ENCODE results near the gene TTF1. TPM values are rescaled to one million over a fixed set of nuclear protein-coding genes. Genes with fewer than 3 reads are reported as not detected.

Gene TTF1
- total RNA-seq, 4 donors from 2014 or later, result 6.4 to 14.2 (median 9.4) TPM

GRCh38 chr9:132410642-132411041, 4.0 kb upstream of the TTF1 start:
- Histone ChIP-seq H3K4me1 (peaks cover 14 to 30% (median 20%) of the 10 kb centered on the region in 4 donors), H3K27me3 (peaks cover 67% of the 10 kb centered on the region), H3K4me3 (peak overlapping the region in 3 of 4 donors; percentile 25 to 51 (median 39)), H3K36me3 (no peaks in the 10 kb centered on the region), H3K9me3 (no peaks in the 10 kb centered on the region), H3K27ac (no peak overlapping the region)
- in situ Hi-C loops (cut with MboI; ENCODE audit: low pct_ligation_motif_present in 1 of 4, low pct_unique_long_range_greater_than_20kb in 1 of 4, low sequenced_read_pairs in 3 of 4) (loop anchor here in 3 of 4 donors (10.0 to 25.0 kb wide), 2 partner anchors 394 to 402 kb away; no protein-coding TSS in a partner anchor), intact Hi-C loops (cut with DNase I; ENCODE audit: low total_unique reads) (no loop called here)
- WGBS, 2 donors (ENCODE audit: low coverage in 1 of 2), result 9% methylated on average over 19 of the region's 19 CpGs; no CpG with 5 or more reads in 1 of the 2 donors
- TF ChIP-seq POLR2A (IDR thresholded peaks at IDR 0.05) (no peak), POLR2AphosphoS5 (IDR thresholded peaks at IDR 0.05) (no peak), CTCF (IDR thresholded peaks at IDR 0.05) (no peak), EP300 (IDR thresholded peaks at IDR 0.05; ENCODE audit: low read depth) (no peak)
- DNase-seq, result no peak

- TF ChIP-seq CTCF (IDR thresholded peaks at IDR 0.05) (no peak), POLR2AphosphoS5 (IDR thresholded peaks at IDR 0.05) (no peak), EP300 (IDR thresholded peaks at IDR 0.05; ENCODE audit: low read depth) (no peak), POLR2A (IDR thresholded peaks at IDR 0.05) (no peak)
- WGBS, 2 donors (ENCODE audit: low coverage in 1 of 2), result 0 to 5% methylated on average over 1 to 44 of the region's 69 CpGs
- H3K4me1 ChIP-seq, result peaks cover 19 to 37% (median 24%) of the 10 kb centered on the region in 4 donors
- H3K27ac ChIP-seq, result no peak within 1 kb of the TSS
- H3K9me3 ChIP-seq, result no peaks in the 10 kb centered on the region
- intact Hi-C loops (cut with DNase I; ENCODE audit: low total_unique reads) (no loop called here), in situ Hi-C loops (cut with MboI; ENCODE audit: low pct_ligation_motif_present in 1 of 4, low pct_unique_long_range_greater_than_20kb in 1 of 4, low sequenced_read_pairs in 3 of 4) (loop anchor here in 3 of 4 donors (10.0 to 25.0 kb wide), 2 partner anchors 395 to 402 kb away; no protein-coding TSS in a partner anchor)
- H3K36me3 ChIP-seq, result no peaks in the 10 kb centered on the region
- DNase-seq, result peak; percentile 24
- H3K27me3 ChIP-seq, result peaks cover 60% of the 10 kb centered on the region
- peak within 1 kb of the TSS; percentile 21 to 51 (median 32) for H3K4me3 ChIP-seq
Measured at GRCh38 chr9:132409828-132410528, 3.3 kb upstream of the TTF1 start, which contains the start of gene CFAP77. Gene CFAP77, plus strand, starts transcription at chr9:132410211. Its CDS starts 61 bp downstream, at chr9:132410272.

GRCh38 chr9:132408521-132408920, 1.9 kb upstream of the TTF1 start:
- Histone ChIP-seq H3K36me3 (no peaks in the 10 kb centered on the region), H3K4me1 (peaks cover 19 to 46% (median 24%) of the 10 kb centered on the region in 4 donors), H3K9me3 (no peaks in the 10 kb centered on the region), H3K27ac (no peak overlapping the region), H3K4me3 (no peak overlapping the region), H3K27me3 (peaks cover 46% of the 10 kb centered on the region)
- in situ Hi-C loops (cut with MboI; ENCODE audit: low pct_ligation_motif_present in 1 of 4, low pct_unique_long_range_greater_than_20kb in 1 of 4, low sequenced_read_pairs in 3 of 4), result loop anchor here in 2 of 4 donors (25.0 kb wide), 1 partner anchor 404 kb away; no protein-coding TSS in a partner anchor
- TF ChIP-seq POLR2A (IDR thresholded peaks at IDR 0.05) (no peak), POLR2AphosphoS5 (IDR thresholded peaks at IDR 0.05) (no peak), CTCF (IDR thresholded peaks at IDR 0.05) (no peak), EP300 (IDR thresholded peaks at IDR 0.05; ENCODE audit: low read depth) (no peak)
- intact Hi-C loops (cut with DNase I; ENCODE audit: low total_unique reads), result no loop called here
- no peak for DNase-seq
- WGBS, 2 donors (ENCODE audit: low coverage in 1 of 2), result 50 to 73% methylated on average over 1 to 8 of the region's 8 CpGs

- Histone ChIP-seq H3K27ac (peak overlapping the region in 1 of 4 donors; percentile 44), H3K4me1 (peaks cover 19 to 46% (median 24%) of the 10 kb centered on the region in 4 donors), H3K36me3 (peaks cover 0 to 2% (median 0%) of the 10 kb centered on the region in 4 donors), H3K9me3 (no peaks in the 10 kb centered on the region), H3K27me3 (peaks cover 33% of the 10 kb centered on the region), H3K4me3 (peak overlapping the region in 2 of 4 donors; percentile 69 to 94)
- intact Hi-C loops (cut with DNase I; ENCODE audit: low total_unique reads) (no loop called here), in situ Hi-C loops (cut with MboI; ENCODE audit: low pct_ligation_motif_present in 1 of 4, low pct_unique_long_range_greater_than_20kb in 1 of 4, low sequenced_read_pairs in 3 of 4) (loop anchor here in 2 of 4 donors (25.0 kb wide), 1 partner anchor 405 kb away; no protein-coding TSS in a partner anchor)
- no peak for DNase-seq
- no peak for TF ChIP-seq POLR2A (IDR thresholded peaks at IDR 0.05)
- TF ChIP-seq CTCF (IDR thresholded peaks at IDR 0.05), result no peak
- no peak for TF ChIP-seq EP300 (IDR thresholded peaks at IDR 0.05; ENCODE audit: low read depth)
- no peak for TF ChIP-seq POLR2AphosphoS5 (IDR thresholded peaks at IDR 0.05)
- 83% methylated on average over 2 of the region's 2 CpGs; no CpG with 5 or more reads in 1 of the 2 donors for WGBS, 2 donors (ENCODE audit: low coverage in 1 of 2)
Measured at GRCh38 chr9:132407196-132407595, 556 bp upstream of the TTF1 start.
